ENCODE results near the gene EHF.

- TF ChIP-seq GATA3 (IDR thresholded peaks at IDR 0.05; ENCODE audit: low read depth, low read length) (no peak), GATA2 (IDR thresholded peaks at IDR 0.05; ENCODE audit: low read depth, low read length) (no peak)
These were observed 11.4 kb downstream of the EHF start for GRCh38 chr11:34632105-34632791.
